K562 (cell line): Measurements from ENCODE around the gene KCNJ10. TPM values are rescaled to one million over a fixed set of nuclear protein-coding genes. Genes with fewer than 3 reads are reported as not detected.
A peak's percentile ranks its signal among the peaks of the same experiment; 100 is the strongest.

Experiments
- CBX1 ChIP-seq: sonication (generic); IDR thresholded peaks from 2 replicates; pipeline ENCODE4 v1.6.1; 2016; ENCODE audit warnings: antibody characterized with exemption, low read depth, mild to moderate bottlenecking
- CCAR2 ChIP-seq: fragments of 200-400 bp; formaldehyde crosslinking; IDR thresholded peaks from 2 replicates; pipeline ENCODE4 v1.6.1; 2017; ENCODE audit warnings: mild to moderate bottlenecking, low read depth, low read length
- E2F6 ChIP-seq, 2 experiments: IDR thresholded peaks; 2 replicates each; pipeline ENCODE4 v1.6.1; 2011; ENCODE audit warnings: borderline replicate concordance in 1 of 2, control low read depth in 1 of 2, low read depth in 1 of 2, low read length in 1 of 2, mild to moderate bottlenecking in 1 of 2, mixed read lengths in 1 of 2, moderate library complexity in 1 of 2; ENCODE audit not compliant: insufficient read depth in 1 of 2, insufficient read length in 1 of 2, poor library complexity in 1 of 2, severe bottlenecking in 1 of 2; ENCODE audit errors: extremely low read depth in 1 of 2
- HDAC1 ChIP-seq, 2 experiments: fragments of 450-650 bp; IDR thresholded peaks; 2 replicates each; pipeline ENCODE4 v1.6.1; 2016 to 2017; ENCODE audit warnings: inconsistent platforms in 1 of 2, mild to moderate bottlenecking in 1 of 2, moderate library complexity in 1 of 2
- MEF2A ChIP-seq: IDR thresholded peaks from 2 replicates; pipeline ENCODE4 v1.6.1; 2011; ENCODE audit warnings: low read depth, mild to moderate bottlenecking, low read length, moderate library complexity; ENCODE audit not compliant: control insufficient read depth
- PHF20 ChIP-seq: fragments of 450-650 bp; IDR thresholded peaks from 2 replicates; pipeline ENCODE4 v1.6.1; 2018; ENCODE audit not compliant: partially characterized antibody
- PYGO2 ChIP-seq: fragments of 450-650 bp; IDR thresholded peaks from 2 replicates; pipeline ENCODE4 v1.6.1; 2016; ENCODE audit warnings: mild to moderate bottlenecking, missing genetic modification characterization, moderate library complexity, missing compliant biosample characterization
- RBM22 ChIP-seq: fragments of 200-400 bp; formaldehyde crosslinking; IDR thresholded peaks from 2 replicates; pipeline ENCODE4 v1.6.1; 2018; ENCODE audit warnings: low read length, low read depth; ENCODE audit not compliant: poor library complexity, severe bottlenecking
- TCF7 ChIP-seq: sonication (generic); IDR thresholded peaks from 2 replicates; pipeline ENCODE4 v1.6.1; 2016; ENCODE audit warnings: antibody characterized with exemption, borderline replicate concordance
- ZFX ChIP-seq: sonication (generic); formaldehyde crosslinking; IDR thresholded peaks from 2 replicates; pipeline ENCODE4 v1.8.0; 2022; ENCODE audit warnings: mild to moderate bottlenecking, missing genetic modification reagents, moderate library complexity
- ZMIZ1 ChIP-seq, 2 experiments: fragments of 150-350 bp in 1 of 2; IDR thresholded peaks; 2 replicates each; pipeline ENCODE4 v1.6.1; 2012 to 2016; ENCODE audit warnings: low read depth in 2 of 2, low read length in 2 of 2, mild to moderate bottlenecking in 1 of 2, moderate library complexity in 1 of 2
- ZNF277 ChIP-seq: fragments of 250-450 bp; sonication (Bioruptor Pico); IDR thresholded peaks from 2 replicates; pipeline ENCODE4 v1.8.0; 2022; ENCODE audit warnings: inconsistent platforms, mild to moderate bottlenecking, moderate library complexity, borderline replicate concordance
- polyA plus RNA-seq, 8 experiments: library from polyadenylated mRNA; depleted of rRNA in 4 of 8; stranded (reverse) in 5 of 8; unstranded in 3 of 8; fragments of >200 nt; fragmentation: Nextera tagmentation in 2 of 8; fragmentation: Illumina TruSeq in 1 of 8; extraction: Ambion mirVana in 2 of 8; extraction: Trizol in 1 of 8; gene quantifications; 2 replicates each; pipeline versions ENCODE4 v1.2.1 to v1.2.3, GENCODE V29; 2011 to 2014; ENCODE audit warnings: inconsistent platforms in 1 of 8, missing spikeins in 1 of 8
- total RNA-seq, 7 experiments: library from RNA; depleted of rRNA in 6 of 7; stranded (reverse); fragments of >200 nt in 6 of 7; fragmentation: Illumina TruSeq in 2 of 7; extraction: Trizol in 2 of 7; gene quantifications; 2 replicates each; pipeline versions ENCODE4 v1.2.1 to v1.2.3, GENCODE V29; 2011 to 2021; ENCODE audit warnings: low replicate concordance in 1 of 7
- TF ChIP-seq, protein P1 (sequence below), 3 experiments: fragments of 200-800 bp in 1 of 3; fragments of 250-450 bp in 1 of 3; fragments of 450-650 bp in 1 of 3; sonication (Bioruptor Pico) in 1 of 3; sonication (Bioruptor generic) in 1 of 3; formaldehyde crosslinking in 1 of 3; IDR thresholded peaks; 2 replicates each; pipeline versions ENCODE4 v1.6.1 to v1.8.0; 2016 to 2022; ENCODE audit warnings: mild to moderate bottlenecking in 2 of 3, missing genetic modification characterization in 2 of 3, missing compliant biosample characterization in 1 of 3, moderate library complexity in 1 of 3
- TF ChIP-seq, protein P2 (sequence below): fragments of 450-650 bp; formaldehyde crosslinking; IDR thresholded peaks from 2 replicates; pipeline ENCODE4 v1.4.0; 2020; ENCODE audit warnings: mild to moderate bottlenecking

Gene KCNJ10
- total and polyA plus RNA-seq, 9 of the 15 experiments (the other 6 are each of a cell fraction or from before 2014, with no cell fraction given), result 0.06 to 0.11 TPM; not detected in 7

GRCh38 chr1:160031365-160032164, 38.4 kb downstream of the KCNJ10 start, which contains the start of gene PIGM (continued):
- peak in 1 of 2 experiments; percentile 55; a peak in 1 of 4 replicates for TF ChIP-seq ZMIZ1 (IDR thresholded peaks at IDR 0.05; ENCODE audit: low read depth in 2 of 2, low read length in 2 of 2)
- TF ChIP-seq TCF7, result no peak
- TF ChIP-seq CBX1, result peak; percentile 68
- TF ChIP-seq ZFX (CRISPR knock-in tag), result no peak
- TF ChIP-seq HDAC1 (IDR thresholded peaks at IDR 0.05), result peak in 1 of 2 experiments; percentile 54; a peak in 1 of 4 replicates
- TF ChIP-seq E2F6 (IDR thresholded peaks at IDR 0.05; ENCODE audit: borderline replicate concordance in 1 of 2, extremely low read depth in 1 of 2, insufficient read depth in 1 of 2, insufficient read length in 1 of 2, low read depth in 1 of 2, low read length in 1 of 2, poor library complexity in 1 of 2, severe bottlenecking in 1 of 2), result peak in 1 of 2 experiments; percentile 90
- TF ChIP-seq RBM22, result no peak
- TF ChIP-seq PHF20, result peak; percentile 38
- TF ChIP-seq, protein P1, sequence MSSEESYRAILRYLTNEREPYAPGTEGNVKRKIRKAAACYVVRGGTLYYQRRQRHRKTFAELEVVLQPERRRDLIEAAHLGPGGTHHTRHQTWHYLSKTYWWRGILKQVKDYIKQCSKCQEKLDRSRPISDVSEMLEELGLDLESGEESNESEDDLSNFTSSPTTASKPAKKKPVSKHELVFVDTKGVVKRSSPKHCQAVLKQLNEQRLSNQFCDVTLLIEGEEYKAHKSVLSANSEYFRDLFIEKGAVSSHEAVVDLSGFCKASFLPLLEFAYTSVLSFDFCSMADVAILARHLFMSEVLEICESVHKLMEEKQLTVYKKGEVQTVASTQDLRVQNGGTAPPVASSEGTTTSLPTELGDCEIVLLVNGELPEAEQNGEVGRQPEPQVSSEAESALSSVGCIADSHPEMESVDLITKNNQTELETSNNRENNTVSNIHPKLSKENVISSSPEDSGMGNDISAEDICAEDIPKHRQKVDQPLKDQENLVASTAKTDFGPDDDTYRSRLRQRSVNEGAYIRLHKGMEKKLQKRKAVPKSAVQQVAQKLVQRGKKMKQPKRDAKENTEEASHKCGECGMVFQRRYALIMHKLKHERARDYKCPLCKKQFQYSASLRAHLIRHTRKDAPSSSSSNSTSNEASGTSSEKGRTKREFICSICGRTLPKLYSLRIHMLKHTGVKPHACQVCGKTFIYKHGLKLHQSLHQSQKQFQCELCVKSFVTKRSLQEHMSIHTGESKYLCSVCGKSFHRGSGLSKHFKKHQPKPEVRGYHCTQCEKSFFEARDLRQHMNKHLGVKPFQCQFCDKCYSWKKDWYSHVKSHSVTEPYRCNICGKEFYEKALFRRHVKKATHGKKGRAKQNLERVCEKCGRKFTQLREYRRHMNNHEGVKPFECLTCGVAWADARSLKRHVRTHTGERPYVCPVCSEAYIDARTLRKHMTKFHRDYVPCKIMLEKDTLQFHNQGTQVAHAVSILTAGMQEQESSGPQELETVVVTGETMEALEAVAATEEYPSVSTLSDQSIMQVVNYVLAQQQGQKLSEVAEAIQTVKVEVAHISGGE (CRISPR knock-in tag; IDR thresholded peaks at IDR 0.05), result peak in 1 of 3 experiments; percentile 85; a peak in 2 of 6 replicates
- TF ChIP-seq, protein P2, sequence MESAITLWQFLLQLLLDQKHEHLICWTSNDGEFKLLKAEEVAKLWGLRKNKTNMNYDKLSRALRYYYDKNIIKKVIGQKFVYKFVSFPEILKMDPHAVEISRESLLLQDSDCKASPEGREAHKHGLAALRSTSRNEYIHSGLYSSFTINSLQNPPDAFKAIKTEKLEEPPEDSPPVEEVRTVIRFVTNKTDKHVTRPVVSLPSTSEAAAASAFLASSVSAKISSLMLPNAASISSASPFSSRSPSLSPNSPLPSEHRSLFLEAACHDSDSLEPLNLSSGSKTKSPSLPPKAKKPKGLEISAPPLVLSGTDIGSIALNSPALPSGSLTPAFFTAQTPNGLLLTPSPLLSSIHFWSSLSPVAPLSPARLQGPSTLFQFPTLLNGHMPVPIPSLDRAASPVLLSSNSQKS (CRISPR knock-in tag), result no peak
- TF ChIP-seq PYGO2 (tag), result no peak
- no peak for TF ChIP-seq MEF2A
- TF ChIP-seq ZNF277 (CRISPR knock-in tag), result no peak
- TF ChIP-seq CCAR2, result no peak
